Hepatocyte (in vitro differentiated cells): ENCODE data around the gene RNF2. TPM values are rescaled to one million over a fixed set of nuclear protein-coding genes. Genes with fewer than 3 reads are reported as not detected.

ENCODE experiments used
- DNase-seq: peaks from one replicate; pipeline ENCODE4 v3.0.0-alpha.2; 2016; ENCODE audit warnings: low spot score
- H2AFZ ChIP-seq: fragments of 200-600 bp; sonication (generic); 2 replicates; pipeline ENCODE4 v1.6.0; 2016; ENCODE audit warnings: antibody characterized with exemption, mild to moderate bottlenecking
- H3K27ac ChIP-seq: fragments of 200-600 bp; sonication (generic); 2 replicates; pipeline ENCODE4 v1.5.1; 2016; ENCODE audit warnings: mild to moderate bottlenecking
- H3K27me3 ChIP-seq: fragments of 200-600 bp; sonication (generic); 2 replicates; pipeline ENCODE4 v1.6.1; 2016
- H3K36me3 ChIP-seq: fragments of 200-600 bp; sonication (generic); replicated peaks from 2 replicates; pipeline ENCODE4 v1.5.1; 2016; ENCODE audit warnings: low read depth; ENCODE audit not compliant: insufficient read depth
- H3K4me1 ChIP-seq: fragments of 200-600 bp; sonication (generic); 2 replicates; pipeline ENCODE4 v1.5.1; 2016; ENCODE audit warnings: mild to moderate bottlenecking, moderate library complexity; ENCODE audit not compliant: insufficient read depth
- H3K4me2 ChIP-seq: fragments of 200-600 bp; sonication (generic); 2 replicates; pipeline ENCODE4 v1.6.0; 2016
- H3K4me3 ChIP-seq: fragments of 200-600 bp; sonication (generic); 2 replicates; pipeline ENCODE4 v1.5.1; 2016; ENCODE audit warnings: mild to moderate bottlenecking
- H3K79me2 ChIP-seq: fragments of 200-600 bp; sonication (generic); 2 replicates; pipeline ENCODE4 v1.6.0; 2017; ENCODE audit warnings: mild to moderate bottlenecking
- H3K9me2 ChIP-seq: fragments of 200-600 bp; sonication (generic); replicated peaks from 2 replicates; pipeline ENCODE4 v1.6.0; 2017; ENCODE audit warnings: mild to moderate bottlenecking; ENCODE audit not compliant: insufficient read depth
- H3K9me3 ChIP-seq: fragments of 200-600 bp; sonication (generic); 2 replicates; pipeline ENCODE4 v1.5.1; 2016; ENCODE audit warnings: low read depth, mild to moderate bottlenecking
- H4K20me1 ChIP-seq: fragments of 200-600 bp; sonication (generic); 2 replicates; pipeline ENCODE4 v1.6.0; 2016; ENCODE audit warnings: mild to moderate bottlenecking; ENCODE audit not compliant: insufficient read depth, poor library complexity, severe bottlenecking
- EZH2 ChIP-seq: fragments of 200-600 bp; sonication (generic); IDR thresholded peaks from 2 replicates; pipeline ENCODE4 v1.6.1; 2016; ENCODE audit warnings: antibody characterized with exemption, mild to moderate bottlenecking, borderline replicate concordance
- EZH2phosphoT487 ChIP-seq: fragments of 200-600 bp; sonication (generic); IDR thresholded peaks from one replicate; pipeline ENCODE4 v1.6.1; 2018; ENCODE audit warnings: antibody characterized with exemption, mild to moderate bottlenecking, low read depth, moderate library complexity; ENCODE audit not compliant: unreplicated experiment, severe bottlenecking
- WGBS: methylation state at CpG from one replicate; pipeline ENCODE4 v1.1.6; 2016; ENCODE audit warnings: low lambda C conversion rate; ENCODE audit errors: missing lambda C conversion rate; 5-methylcytosine and 5-hydroxymethylcytosine counted together
- polyA plus RNA-seq: library from polyadenylated mRNA; unstranded; fragments of >200 nt; fragmentation: Nextera tagmentation; extraction: Ambion mirVana; gene quantifications from 2 replicates; pipeline ENCODE4 v1.2.1, GENCODE V29; 2016
- small RNA-seq: library from RNA; depleted of rRNA; stranded (forward); fragments of <200 nt; gene quantifications from one replicate; pipeline ENCODE3, GENCODE V24; 2014
- total RNA-seq: library from RNA; depleted of rRNA; stranded (reverse); fragments of >200 nt; gene quantifications from 2 replicates; pipeline ENCODE4 v1.2.3, GENCODE V29; 2014
- TF ChIP-seq, protein P1 (sequence below): fragments of 200-600 bp; sonication (generic); IDR thresholded peaks from 2 replicates; pipeline ENCODE4 v1.5.1; 2016; ENCODE audit warnings: antibody characterized with exemption, mild to moderate bottlenecking; ENCODE audit not compliant: poor library complexity

Gene RNF2
- total and polyA plus RNA-seq, 2 experiments from 2014 or later = 20.3 to 24.6 TPM

DNA sequence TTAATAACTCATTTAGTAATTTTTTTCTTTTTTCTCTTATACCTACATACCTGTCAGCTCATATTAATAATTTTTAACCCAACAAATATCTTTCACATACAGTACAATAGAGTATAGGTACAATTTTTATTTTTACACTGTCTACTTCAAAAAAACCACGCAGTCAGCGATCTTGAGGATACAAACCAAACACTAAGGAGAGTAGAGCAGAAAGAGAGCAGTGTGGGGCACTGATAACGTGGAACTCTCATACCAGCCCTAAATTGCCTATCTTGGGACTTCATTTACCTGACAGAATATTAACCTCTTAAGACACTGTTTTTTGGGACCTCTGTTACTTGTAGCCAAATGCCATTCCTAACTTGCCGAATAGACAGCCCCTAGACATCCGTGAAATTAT lies 105.9 kb downstream of the RNF2 start:
- no peak overlapping the region for H3K4me2 ChIP-seq
- TF ChIP-seq EZH2phosphoT487 (no peak), EZH2 (no peak)
- TF ChIP-seq, protein P1, sequence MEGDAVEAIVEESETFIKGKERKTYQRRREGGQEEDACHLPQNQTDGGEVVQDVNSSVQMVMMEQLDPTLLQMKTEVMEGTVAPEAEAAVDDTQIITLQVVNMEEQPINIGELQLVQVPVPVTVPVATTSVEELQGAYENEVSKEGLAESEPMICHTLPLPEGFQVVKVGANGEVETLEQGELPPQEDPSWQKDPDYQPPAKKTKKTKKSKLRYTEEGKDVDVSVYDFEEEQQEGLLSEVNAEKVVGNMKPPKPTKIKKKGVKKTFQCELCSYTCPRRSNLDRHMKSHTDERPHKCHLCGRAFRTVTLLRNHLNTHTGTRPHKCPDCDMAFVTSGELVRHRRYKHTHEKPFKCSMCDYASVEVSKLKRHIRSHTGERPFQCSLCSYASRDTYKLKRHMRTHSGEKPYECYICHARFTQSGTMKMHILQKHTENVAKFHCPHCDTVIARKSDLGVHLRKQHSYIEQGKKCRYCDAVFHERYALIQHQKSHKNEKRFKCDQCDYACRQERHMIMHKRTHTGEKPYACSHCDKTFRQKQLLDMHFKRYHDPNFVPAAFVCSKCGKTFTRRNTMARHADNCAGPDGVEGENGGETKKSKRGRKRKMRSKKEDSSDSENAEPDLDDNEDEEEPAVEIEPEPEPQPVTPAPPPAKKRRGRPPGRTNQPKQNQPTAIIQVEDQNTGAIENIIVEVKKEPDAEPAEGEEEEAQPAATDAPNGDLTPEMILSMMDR = no peak
- H4K20me1 ChIP-seq = no peaks in the 10 kb centered on the region
- no peak overlapping the region for H3K4me3 ChIP-seq
- DNase-seq = no peak
- H3K27ac ChIP-seq = no peak overlapping the region
- H3K9me3 ChIP-seq = no peaks in the 10 kb centered on the region
- H3K4me1 ChIP-seq = peaks cover 20% of the 10 kb centered on the region
- no peaks in the 10 kb centered on the region for H3K36me3 ChIP-seq
- H3K9me2 ChIP-seq = no peaks in the 10 kb centered on the region
- no peaks in the 10 kb centered on the region for H3K27me3 ChIP-seq
- no peak overlapping the region for H2AFZ ChIP-seq
- 95% methylated on average over 5 of the region's 5 CpGs for WGBS
- H3K79me2 ChIP-seq = peaks cover 34% of the 10 kb centered on the region

Small RNAs within 50 kb of the gene (small RNA-seq; reads per million reads assigned to genes)
- gene RNA5SP72 = 0.19 reads per million

Other genes starting within 250 kb of the RNF2 start
- gene NIBAN1, start 71.0 kb upstream of the RNF2 start, total RNA-seq = 11.1 and 11.5 TPM in 2 replicates
- 6.9 and 8.9 TPM in 2 replicates for gene NIBAN1, start 71.0 kb upstream of the RNF2 start, polyA plus RNA-seq
- 23.1 and 29.2 TPM in 2 replicates for gene TRMT1L, start 111.4 kb downstream of the RNF2 start, total RNA-seq
- 11.1 and 12.3 TPM in 2 replicates for gene TRMT1L, start 111.4 kb downstream of the RNF2 start, polyA plus RNA-seq
- 9.5 and 9.6 TPM in 2 replicates for gene SWT1, start 111.6 kb downstream of the RNF2 start, total RNA-seq
- gene SWT1, start 111.6 kb downstream of the RNF2 start, polyA plus RNA-seq = 3.4 and 5.3 TPM in 2 replicates